ENCODE data around the gene GPR39.

Gene GPR39

GRCh38 chr2:132560562-132560961, 144.0 kb downstream of the GPR39 start:
- no peak for DNase-seq

GRCh38 chr2:132562245-132562644, 145.6 kb downstream of the GPR39 start:
- no peak for DNase-seq

GRCh38 chr2:132564065-132564464, 147.5 kb downstream of the GPR39 start:
- DNase-seq, result no peak

- no peak for DNase-seq
Observed at GRCh38 chr2:132566379-132566778, 149.8 kb downstream of the GPR39 start.

- DNase-seq, result no peak
Observed at GRCh38 chr2:132567682-132568081, 151.1 kb downstream of the GPR39 start.

- no peak for DNase-seq
Observed at GRCh38 chr2:132568656-132569055, 152.1 kb downstream of the GPR39 start.

GRCh38 chr2:132573444-132574007, 156.9 kb downstream of the GPR39 start:
- DNase-seq, result no peak

GRCh38 chr2:132577686-132578085, 161.1 kb downstream of the GPR39 start:
- DNase-seq, result peak in 1 of 58 donors; percentile 20

- DNase-seq, result no peak
Observed at GRCh38 chr2:132581591-132581990, 165.0 kb downstream of the GPR39 start.

- no peak for DNase-seq
Observed at GRCh38 chr2:132581991-132582738, 165.6 kb downstream of the GPR39 start.

- no peak for DNase-seq
Observed at GRCh38 chr2:132583666-132584360, 167.2 kb downstream of the GPR39 start.

GRCh38 chr2:132584976-132585817, 168.6 kb downstream of the GPR39 start:
- DNase-seq, result no peak

- peak in 2 of 58 donors; percentile 11 to 20 for DNase-seq
Observed at GRCh38 chr2:132586101-132586511, 169.5 kb downstream of the GPR39 start.

- no peak for DNase-seq
Observed at GRCh38 chr2:132586835-132587234, 170.2 kb downstream of the GPR39 start.

- no peak for DNase-seq
Observed at GRCh38 chr2:132588576-132588975, 172.0 kb downstream of the GPR39 start.

GRCh38 chr2:132589111-132589830, 172.7 kb downstream of the GPR39 start:
- peak in 7 of 58 donors; percentile 1 to 31 (median 8) for DNase-seq

GRCh38 chr2:132589966-132590365, 173.4 kb downstream of the GPR39 start:
- DNase-seq, result no peak

- DNase-seq, result no peak
Observed at GRCh38 chr2:132593171-132593570, 176.6 kb downstream of the GPR39 start.

GRCh38 chr2:132595186-132595585, 178.6 kb downstream of the GPR39 start:
- DNase-seq, result no peak

GRCh38 chr2:132595693-132596092, 179.1 kb downstream of the GPR39 start:
- DNase-seq, result no peak

GRCh38 chr2:132597166-132597565, 180.6 kb downstream of the GPR39 start:
- DNase-seq, result no peak

Data from anterior cingulate cortex (tissue), 58 donors.